HG03521 (cell line): Measurements from ENCODE around the gene FXYD5.

Experiments
- ATAC-seq: cut with Tn5 transposase; IDR thresholded peaks from one replicate; pipeline ENCODE4 v1.9.1; 2021; ENCODE audit warnings: mild to moderate bottlenecking, moderate library complexity; ENCODE audit not compliant: unreplicated experiment

The FXYD5 gene

GRCh38 chr19:35155441-35155840 is 906 bp downstream of the FXYD5 start:
- ATAC-seq, result no peak

- no peak for ATAC-seq
Observed at GRCh38 chr19:35155981-35156672, 1.6 kb downstream of the FXYD5 start.

GRCh38 chr19:35156673-35157014 is 2.1 kb downstream of the FXYD5 start:
- ATAC-seq, result no peak

- no peak for ATAC-seq
Observed at GRCh38 chr19:35157431-35157830, 2.9 kb downstream of the FXYD5 start.

GRCh38 chr19:35159606-35160005 is 5.1 kb downstream of the FXYD5 start:
- ATAC-seq, result no peak

- no peak for ATAC-seq
Observed at GRCh38 chr19:35160629-35161433, 6.3 kb downstream of the FXYD5 start.

GRCh38 chr19:35161434-35161743 is 6.9 kb downstream of the FXYD5 start:
- ATAC-seq, result no peak

- ATAC-seq, result no peak
Observed at GRCh38 chr19:35162471-35163326, 8.2 kb downstream of the FXYD5 start.

- ATAC-seq, result no peak
Observed at GRCh38 chr19:35164418-35164817, 9.9 kb downstream of the FXYD5 start.

GRCh38 chr19:35165200-35166058 is 10.9 kb downstream of the FXYD5 start:
- ATAC-seq, result no peak

GRCh38 chr19:35166100-35167063 is 11.8 kb downstream of the FXYD5 start:
- ATAC-seq, result no peak

- no peak for ATAC-seq
Observed at GRCh38 chr19:35167251-35168119, 12.9 kb downstream of the FXYD5 start.

GRCh38 chr19:35168196-35168595 is 13.7 kb downstream of the FXYD5 start:
- ATAC-seq, result no peak

- ATAC-seq, result no peak
Observed at GRCh38 chr19:35169221-35169995, 14.9 kb downstream of the FXYD5 start.

GRCh38 chr19:35170359-35171061 is 16.0 kb downstream of the FXYD5 start:
- ATAC-seq, result no peak

GRCh38 chr19:35171730-35172129 is 17.2 kb downstream of the FXYD5 start:
- ATAC-seq, result no peak

GRCh38 chr19:35174226-35174625 is 19.7 kb downstream of the FXYD5 start:
- no peak for ATAC-seq
